Activated CD8-positive, alpha-beta memory T cell treated with anti-CD3 and anti-CD28 coated beads for 24 hours (primary cell): Measurements from ENCODE around the gene AZI2.

Source experiments
- DNase-seq: peaks from one replicate; pipeline ENCODE4 v3.0.0-alpha.2; 2020

The AZI2 gene

GRCh38 chr3:28348629-28349468 lies at the start of gene AZI2, which contains the start of gene ZCWPW2:
Gene AZI2, minus strand, starts transcription at chr3:28348824. Its CDS starts 8,207 bp downstream, at chr3:28340617.
Gene ZCWPW2, plus strand, starts transcription at chr3:28348721. Its CDS starts 64,348 bp downstream, at chr3:28413069.
- peak; percentile 95 for DNase-seq

GRCh38 chr3:28388978-28389377 lies 40.4 kb upstream of the AZI2 start:
- DNase-seq: no peak

- no peak for DNase-seq
These were observed 37.4 kb upstream of the AZI2 start for GRCh38 chr3:28386049-28386448.

- DNase-seq: no peak
These were observed 27.8 kb upstream of the AZI2 start for GRCh38 chr3:28376424-28376823.

- DNase-seq: no peak
These were observed 911 bp upstream of the AZI2 start for GRCh38 chr3:28349469-28350000.

GRCh38 chr3:28348265-28348628 lies 377 bp downstream of the AZI2 start:
- DNase-seq: no peak

- DNase-seq: no peak
These were observed 1.0 kb downstream of the AZI2 start for GRCh38 chr3:28347374-28348264.

- no peak for DNase-seq
These were observed 2.9 kb downstream of the AZI2 start for GRCh38 chr3:28345690-28346089.

- DNase-seq: no peak
These were observed 5.5 kb downstream of the AZI2 start for GRCh38 chr3:28343144-28343543.

GRCh38 chr3:28337230-28337629 lies 11.4 kb downstream of the AZI2 start:
- no peak for DNase-seq

GRCh38 chr3:28335246-28335645 lies 13.4 kb downstream of the AZI2 start:
- no peak for DNase-seq

- no peak for DNase-seq
These were observed 14.1 kb downstream of the AZI2 start for GRCh38 chr3:28334552-28334951.

- no peak for DNase-seq
These were observed 20.2 kb downstream of the AZI2 start for GRCh38 chr3:28328188-28329151.

GRCh38 chr3:28326458-28326926 lies 22.1 kb downstream of the AZI2 start:
- no peak for DNase-seq

- DNase-seq: no peak
These were observed 26.2 kb downstream of the AZI2 start for GRCh38 chr3:28322464-28322863.

- DNase-seq: no peak
These were observed 27.6 kb downstream of the AZI2 start for GRCh38 chr3:28320981-28321380.

GRCh38 chr3:28317438-28318022 lies 31.1 kb downstream of the AZI2 start:
- no peak for DNase-seq

GRCh38 chr3:28316226-28316625 lies 32.4 kb downstream of the AZI2 start:
- no peak for DNase-seq

GRCh38 chr3:28315711-28316110 lies 32.9 kb downstream of the AZI2 start:
- DNase-seq: no peak

- DNase-seq: no peak
These were observed 40.4 kb downstream of the AZI2 start for GRCh38 chr3:28308196-28308595.

- DNase-seq: no peak
These were observed 46.9 kb downstream of the AZI2 start for GRCh38 chr3:28301688-28302087.
